K562 (cell line): Measurements from ENCODE around the gene SPHK1. TPM values are rescaled to one million over a fixed set of nuclear protein-coding genes. Genes with fewer than 3 reads are reported as not detected.

Experiments
- ATAC-seq: fragments of 200-7000 bp; cut with Tn5 transposase; 3 replicates; pipeline ENCODE4 v1.9.1; 2020; ENCODE audit warnings: moderate library complexity
- BruUV-seq: library from RNA; stranded (reverse); fragments of 400-500 nt; replicated peaks from 2 replicates; lab custom pipeline; 2021; lab: Mats Ljungman, UMichigan
- CTCF ChIA-PET: fragments of 300-600 bp; formaldehyde crosslinking; extraction: SDS; loops from one replicate; lab custom pipeline; 2021; ENCODE audit warnings: low intra/inter-chr PET ratio; lab: Yijun Ruan, JAX
- POLR2A ChIA-PET: fragments of 300-600, 350-650 bp; sonication (Branson Sonifier 250); formaldehyde crosslinking; extraction: SDS; loops from one replicate; lab custom pipeline; 2021; ENCODE audit warnings: antibody characterized with exemption, inconsistent platforms; lab: Yijun Ruan, JAX
- DNase-seq, 4 experiments: peaks; one replicate each; pipeline versions ENCODE4 v3.0.0 to v3.0.0-alpha.2; 2011 to 2018; ENCODE audit warnings: low spot score in 3 of 4, mixed read lengths in 3 of 4; ENCODE audit errors: extremely low read depth in 1 of 4
- FAIRE-seq: peaks from 2 replicates; lab custom pipeline; 2011; peaks lifted over from hg19 to GRCh38; lab: Jason Lieb, UNC
- H2AFZ ChIP-seq: 2 replicates; pipeline ENCODE4 v1.6.0; 2011; ENCODE audit warnings: low read depth, low read length, control low read depth, inconsistent platforms
- H3K27ac ChIP-seq: fragments of 200-600 bp; 3 replicates; pipeline ENCODE4 v1.8.0; 2011; ENCODE audit warnings: low read depth, mild to moderate bottlenecking, control low read depth, inconsistent platforms, low read length, moderate library complexity, mixed read lengths; ENCODE audit errors: extremely low read depth
- H3K27me3 ChIP-seq, 2 experiments: fragments of 300-600 bp in 1 of 2; 2 replicates in 1 of 2; 3 replicates in 1 of 2; pipeline versions ENCODE4 v1.6.0 to v1.8.0; 2011; ENCODE audit warnings: inconsistent platforms in 2 of 2, low read length in 2 of 2, mild to moderate bottlenecking in 1 of 2, mixed read lengths in 1 of 2, moderate library complexity in 1 of 2; ENCODE audit not compliant: control insufficient read depth in 2 of 2, insufficient read depth in 2 of 2
- H3K36me3 ChIP-seq: fragments of 300-600 bp; 3 replicates; pipeline ENCODE4 v1.8.0; 2011; ENCODE audit warnings: mild to moderate bottlenecking, low read length, inconsistent platforms; ENCODE audit not compliant: control insufficient read depth, insufficient read depth
- H3K4me1 ChIP-seq, 2 experiments: fragments of 200-600 bp in 1 of 2; replicated peaks in 1 of 2; 2 replicates in 1 of 2; 3 replicates in 1 of 2; pipeline versions ENCODE4 v1.5.1 to v1.8.0; 2011; ENCODE audit warnings: inconsistent platforms in 2 of 2, low read length in 2 of 2, mild to moderate bottlenecking in 1 of 2, mixed read lengths in 1 of 2, moderate library complexity in 1 of 2; ENCODE audit not compliant: control insufficient read depth in 2 of 2, insufficient read depth in 2 of 2
- H3K4me2 ChIP-seq: 2 replicates; pipeline ENCODE4 v1.6.1; 2011; ENCODE audit warnings: low read length, control low read depth, inconsistent platforms, mixed read lengths; ENCODE audit not compliant: insufficient read depth
- H3K4me3 ChIP-seq: fragments of 200-600 bp; sonication (generic), shearing (Covaris generic); 2 replicates; pipeline ENCODE4 v1.5.1; 2016; ENCODE audit warnings: control low read depth, inconsistent platforms
- H3K79me2 ChIP-seq: fragments of 200-600 bp; 3 replicates; pipeline ENCODE4 v1.8.0; 2011; ENCODE audit warnings: low read length, inconsistent platforms; ENCODE audit not compliant: control insufficient read depth, insufficient read depth
- H3K9ac ChIP-seq, 2 experiments: 2 replicates each; pipeline versions ENCODE4 v1.6.0 to v1.6.1; 2011; ENCODE audit warnings: low read depth in 2 of 2, low read length in 2 of 2, control low read depth in 1 of 2, inconsistent platforms in 1 of 2, mild to moderate bottlenecking in 1 of 2, mixed read lengths in 1 of 2; ENCODE audit not compliant: insufficient read depth in 1 of 2
- H3K9me1 ChIP-seq: one replicate; pipeline ENCODE4 v1.6.0; 2011; ENCODE audit warnings: inconsistent platforms, mild to moderate bottlenecking, low read length, moderate library complexity; ENCODE audit not compliant: control insufficient read depth, insufficient read depth
- H3K9me3 ChIP-seq: replicated peaks from 2 replicates; pipeline ENCODE4 v1.5.1; 2011; ENCODE audit warnings: low read depth, low read length, inconsistent platforms; ENCODE audit not compliant: control insufficient read depth, insufficient read depth
- H4K20me1 ChIP-seq: replicated peaks from 2 replicates; pipeline ENCODE4 v1.6.1; 2011; ENCODE audit warnings: low read length, inconsistent platforms, mixed read lengths; ENCODE audit not compliant: control insufficient read depth, insufficient read depth
- BCOR ChIP-seq: fragments of 450-650 bp; IDR thresholded peaks from 2 replicates; pipeline ENCODE4 v1.6.1; 2016
- CREBBP ChIP-seq: IDR thresholded peaks from one replicate; pipeline ENCODE4 v1.6.1; 2012; ENCODE audit warnings: low read depth, mild to moderate bottlenecking, control low read depth, inconsistent platforms, low read length
- EP300 ChIP-seq: IDR thresholded peaks from 2 replicates; pipeline ENCODE4 v1.6.1; 2012; ENCODE audit warnings: low read length, improper control_type of control experiment
- KDM1A ChIP-seq, 2 experiments: fragments of 450-650 bp; IDR thresholded peaks; 2 replicates each; pipeline ENCODE4 v1.6.1; 2016; ENCODE audit warnings: mild to moderate bottlenecking in 2 of 2
- MEIS2 ChIP-seq: fragments of 450-650 bp; IDR thresholded peaks from 2 replicates; pipeline ENCODE4 v1.6.1; 2014; ENCODE audit warnings: mild to moderate bottlenecking; ENCODE audit not compliant: partially characterized antibody
- MYBL2 ChIP-seq, 2 experiments: fragments of 450-650 bp in 1 of 2; sonication (generic) in 1 of 2; formaldehyde crosslinking in 1 of 2; IDR thresholded peaks; 2 replicates each; pipeline versions ENCODE4 v1.6.1 to v1.8.1; 2017 to 2022; ENCODE audit warnings: borderline replicate concordance in 1 of 2, inconsistent platforms in 1 of 2, low read depth in 1 of 2, mild to moderate bottlenecking in 1 of 2, missing genetic modification reagents in 1 of 2, moderate library complexity in 1 of 2
- SREBF2 ChIP-seq: sonication (generic); formaldehyde crosslinking; IDR thresholded peaks from 2 replicates; pipeline ENCODE4 v1.4.0; 2020; ENCODE audit warnings: mild to moderate bottlenecking, missing genetic modification reagents
- TEAD1 ChIP-seq, 2 experiments: fragments of 450-650 bp in 1 of 2; sonication (generic) in 1 of 2; formaldehyde crosslinking; IDR thresholded peaks; 2 replicates each; pipeline versions ENCODE4 v1.4.0 to v1.8.0; 2020 to 2022; ENCODE audit warnings: mild to moderate bottlenecking in 2 of 2, missing genetic modification reagents in 1 of 2
- WGBS: fragments of 100-300 bp; shearing (Covaris generic); methylation state at CpG from one replicate; pipeline ENCODE4 v1.1.6; 2016; ENCODE audit warnings: low coverage, mixed read lengths; ENCODE audit not compliant: insufficient coverage; ENCODE audit errors: missing lambda C conversion rate; 5-methylcytosine and 5-hydroxymethylcytosine counted together
- in situ Hi-C: fragments of 300-500 bp; cut with MboI; formaldehyde crosslinking; loops from 4 replicates; pipeline ENCODE4 v1.15.0; 2018; ENCODE audit warnings: inconsistent platforms, mixed read lengths
- intact Hi-C: fragments of 100-400 bp; cut with micrococcal nuclease; formaldehyde crosslinking; loops from 2 replicates; pipeline ENCODE4 v1.14.2; 2022
- polyA plus RNA-seq, 8 experiments: library from polyadenylated mRNA; depleted of rRNA in 4 of 8; stranded (reverse) in 5 of 8; unstranded in 3 of 8; fragments of >200 nt; fragmentation: Nextera tagmentation in 2 of 8; fragmentation: Illumina TruSeq in 1 of 8; extraction: Ambion mirVana in 2 of 8; extraction: Trizol in 1 of 8; gene quantifications; 2 replicates each; pipeline versions ENCODE4 v1.2.1 to v1.2.3, GENCODE V29; 2011 to 2014; ENCODE audit warnings: inconsistent platforms in 1 of 8, missing spikeins in 1 of 8
- total RNA-seq, 7 experiments: library from RNA; depleted of rRNA in 6 of 7; stranded (reverse); fragments of >200 nt in 6 of 7; fragmentation: Illumina TruSeq in 2 of 7; extraction: Trizol in 2 of 7; gene quantifications; 2 replicates each; pipeline versions ENCODE4 v1.2.1 to v1.2.3, GENCODE V29; 2011 to 2021; ENCODE audit warnings: low replicate concordance in 1 of 7
- TF ChIP-seq, protein P1 (sequence below): fragments of 250-450 bp; sonication (Bioruptor Pico); IDR thresholded peaks from 2 replicates; pipeline ENCODE4 v1.9.0; 2021; ENCODE audit warnings: mild to moderate bottlenecking
- TF ChIP-seq, protein P2 (sequence below), 2 experiments: fragments of 450-650 bp in 1 of 2; sonication (generic) in 1 of 2; formaldehyde crosslinking in 1 of 2; IDR thresholded peaks in 1 of 2; conservative IDR thresholded peaks in 1 of 2; 2 replicates each; pipeline versions ENCODE4 v1.6.1 to v1.8.1; 2016 to 2023; ENCODE audit warnings: mild to moderate bottlenecking in 2 of 2, moderate library complexity in 2 of 2, inconsistent platforms in 1 of 2, missing genetic modification reagents in 1 of 2
- TF ChIP-seq, protein P3 (sequence below), 2 experiments: fragments of 150-350 bp in 1 of 2; IDR thresholded peaks; 2 replicates each; pipeline ENCODE4 v1.6.1; 2012 to 2016; ENCODE audit warnings: low read depth in 2 of 2, low read length in 2 of 2, mild to moderate bottlenecking in 1 of 2, moderate library complexity in 1 of 2
- TF ChIP-seq, protein P4 (sequence below): fragments of 450-650 bp; IDR thresholded peaks from 2 replicates; pipeline ENCODE4 v1.6.1; 2016; ENCODE audit warnings: borderline replicate concordance

SPHK1 gene
- total and polyA plus RNA-seq, 9 of the 15 experiments (the other 6 are each of a cell fraction or from before 2014, with no cell fraction given), result 0.21 to 60.3 (median 14.5) TPM

DNA sequence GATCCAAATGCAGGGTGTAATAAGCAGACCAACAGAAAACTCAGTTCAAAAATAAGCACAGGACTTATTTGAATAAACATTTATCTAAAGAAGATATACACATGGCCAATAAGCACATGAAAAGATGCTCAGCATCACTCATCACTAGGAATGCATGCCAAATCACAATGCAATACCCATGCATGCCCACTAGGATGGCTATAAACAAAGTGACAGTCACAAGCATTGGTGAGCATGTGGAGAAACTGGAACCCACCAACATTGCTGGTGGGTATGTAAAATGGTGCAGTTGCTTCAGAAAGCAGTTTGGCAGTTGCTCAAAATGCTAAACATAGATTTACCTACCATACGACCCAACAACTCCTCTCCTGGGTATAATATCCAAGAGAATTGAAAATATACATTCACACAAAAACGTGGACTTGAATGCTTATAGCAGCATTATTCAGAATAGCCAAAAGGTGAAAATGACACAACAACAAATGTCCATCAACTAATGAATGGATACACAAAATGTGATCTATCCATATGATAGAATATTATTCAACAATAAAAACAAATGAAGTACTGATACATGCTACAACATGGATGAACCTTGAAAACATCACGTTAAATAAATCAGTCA is 48.4 kb downstream of the SPHK1 start (continued):
- TF ChIP-seq MEIS2, result peak; percentile 41
- TF ChIP-seq, protein P1, sequence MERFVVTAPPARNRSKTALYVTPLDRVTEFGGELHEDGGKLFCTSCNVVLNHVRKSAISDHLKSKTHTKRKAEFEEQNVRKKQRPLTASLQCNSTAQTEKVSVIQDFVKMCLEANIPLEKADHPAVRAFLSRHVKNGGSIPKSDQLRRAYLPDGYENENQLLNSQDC (CRISPR knock-in tag), result no peak
- TF ChIP-seq TEAD1 (CRISPR knock-in tag; IDR thresholded peaks at IDR 0.05), result 0 out of 4 replicates have a peak, but pooled peaks of 1 of the 2 experiments have one; percentile 23
- TF ChIP-seq, protein P2, sequence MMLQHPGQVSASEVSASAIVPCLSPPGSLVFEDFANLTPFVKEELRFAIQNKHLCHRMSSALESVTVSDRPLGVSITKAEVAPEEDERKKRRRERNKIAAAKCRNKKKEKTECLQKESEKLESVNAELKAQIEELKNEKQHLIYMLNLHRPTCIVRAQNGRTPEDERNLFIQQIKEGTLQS (IDR thresholded peaks at IDR 0.05), result no peak
- TF ChIP-seq, protein P2 (CRISPR knock-in tag; conservative IDR thresholded peaks at IDR 0.05), result no peak
- TF ChIP-seq BCOR, result no peak
- TF ChIP-seq KDM1A (IDR thresholded peaks at IDR 0.05), result 0 out of 4 replicates have a peak, but pooled peaks of 1 of the 2 experiments have one; percentile 10

DNA sequence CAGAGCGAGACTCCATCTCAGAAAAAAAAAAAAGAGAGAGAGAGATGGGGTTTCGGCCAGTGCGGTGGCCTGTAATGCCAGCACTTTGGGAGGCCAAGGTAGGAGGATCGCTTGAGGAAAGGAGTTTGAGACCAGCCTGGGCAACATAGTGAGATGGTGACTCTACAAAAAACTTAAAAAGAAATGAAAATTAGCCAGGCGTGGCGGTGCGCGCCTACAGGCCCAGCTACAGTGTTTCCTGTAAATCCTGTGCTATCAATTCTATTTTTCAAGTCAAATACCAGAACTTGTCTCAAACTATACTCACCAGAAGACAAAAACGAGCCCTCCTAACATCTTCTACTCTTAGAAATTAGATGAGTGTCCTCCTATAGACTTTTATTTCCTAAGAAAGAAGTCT is 49.3 kb downstream of the SPHK1 start:
- ATAC-seq (no peak), DNase-seq (no peak), FAIRE-seq (no peak)
- intact Hi-C loops, result no loop called here
- H3K27me3 ChIP-seq, result no peaks in the 10 kb centered on the region
- H3K9ac ChIP-seq, result no peak overlapping the region
- no TSS peak for BruUV-seq
- H3K4me1 ChIP-seq, result peaks cover 0 to under 1% of the 10 kb centered on the region in 2 experiments; a peak in 2 of 5 replicates
- no peak overlapping the region for H2AFZ ChIP-seq
- H3K27ac ChIP-seq, result no peak overlapping the region
- in situ Hi-C loops, result no loop called here
- H3K9me1 ChIP-seq, result no peaks in the 10 kb centered on the region
- 85% methylated on average over 9 of the region's 9 CpGs for WGBS
- no peaks in the 10 kb centered on the region for H3K9me3 ChIP-seq
- TF ChIP-seq EP300 (no peak), SREBF2 (no peak), MYBL2 (IDR thresholded peaks at IDR 0.05; ENCODE audit: low read depth) (no peak), MYBL2 (CRISPR knock-in tag; IDR thresholded peaks at IDR 0.05; ENCODE audit: borderline replicate concordance) (no peak), CREBBP (no peak)
- TF ChIP-seq, protein P3, sequence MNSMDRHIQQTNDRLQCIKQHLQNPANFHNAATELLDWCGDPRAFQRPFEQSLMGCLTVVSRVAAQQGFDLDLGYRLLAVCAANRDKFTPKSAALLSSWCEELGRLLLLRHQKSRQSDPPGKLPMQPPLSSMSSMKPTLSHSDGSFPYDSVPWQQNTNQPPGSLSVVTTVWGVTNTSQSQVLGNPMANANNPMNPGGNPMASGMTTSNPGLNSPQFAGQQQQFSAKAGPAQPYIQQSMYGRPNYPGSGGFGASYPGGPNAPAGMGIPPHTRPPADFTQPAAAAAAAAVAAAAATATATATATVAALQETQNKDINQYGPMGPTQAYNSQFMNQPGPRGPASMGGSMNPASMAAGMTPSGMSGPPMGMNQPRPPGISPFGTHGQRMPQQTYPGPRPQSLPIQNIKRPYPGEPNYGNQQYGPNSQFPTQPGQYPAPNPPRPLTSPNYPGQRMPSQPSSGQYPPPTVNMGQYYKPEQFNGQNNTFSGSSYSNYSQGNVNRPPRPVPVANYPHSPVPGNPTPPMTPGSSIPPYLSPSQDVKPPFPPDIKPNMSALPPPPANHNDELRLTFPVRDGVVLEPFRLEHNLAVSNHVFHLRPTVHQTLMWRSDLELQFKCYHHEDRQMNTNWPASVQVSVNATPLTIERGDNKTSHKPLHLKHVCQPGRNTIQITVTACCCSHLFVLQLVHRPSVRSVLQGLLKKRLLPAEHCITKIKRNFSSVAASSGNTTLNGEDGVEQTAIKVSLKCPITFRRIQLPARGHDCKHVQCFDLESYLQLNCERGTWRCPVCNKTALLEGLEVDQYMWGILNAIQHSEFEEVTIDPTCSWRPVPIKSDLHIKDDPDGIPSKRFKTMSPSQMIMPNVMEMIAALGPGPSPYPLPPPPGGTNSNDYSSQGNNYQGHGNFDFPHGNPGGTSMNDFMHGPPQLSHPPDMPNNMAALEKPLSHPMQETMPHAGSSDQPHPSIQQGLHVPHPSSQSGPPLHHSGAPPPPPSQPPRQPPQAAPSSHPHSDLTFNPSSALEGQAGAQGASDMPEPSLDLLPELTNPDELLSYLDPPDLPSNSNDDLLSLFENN (IDR thresholded peaks at IDR 0.05; ENCODE audit: low read depth in 2 of 2, low read length in 2 of 2), result no peak
- TF ChIP-seq, protein P4, sequence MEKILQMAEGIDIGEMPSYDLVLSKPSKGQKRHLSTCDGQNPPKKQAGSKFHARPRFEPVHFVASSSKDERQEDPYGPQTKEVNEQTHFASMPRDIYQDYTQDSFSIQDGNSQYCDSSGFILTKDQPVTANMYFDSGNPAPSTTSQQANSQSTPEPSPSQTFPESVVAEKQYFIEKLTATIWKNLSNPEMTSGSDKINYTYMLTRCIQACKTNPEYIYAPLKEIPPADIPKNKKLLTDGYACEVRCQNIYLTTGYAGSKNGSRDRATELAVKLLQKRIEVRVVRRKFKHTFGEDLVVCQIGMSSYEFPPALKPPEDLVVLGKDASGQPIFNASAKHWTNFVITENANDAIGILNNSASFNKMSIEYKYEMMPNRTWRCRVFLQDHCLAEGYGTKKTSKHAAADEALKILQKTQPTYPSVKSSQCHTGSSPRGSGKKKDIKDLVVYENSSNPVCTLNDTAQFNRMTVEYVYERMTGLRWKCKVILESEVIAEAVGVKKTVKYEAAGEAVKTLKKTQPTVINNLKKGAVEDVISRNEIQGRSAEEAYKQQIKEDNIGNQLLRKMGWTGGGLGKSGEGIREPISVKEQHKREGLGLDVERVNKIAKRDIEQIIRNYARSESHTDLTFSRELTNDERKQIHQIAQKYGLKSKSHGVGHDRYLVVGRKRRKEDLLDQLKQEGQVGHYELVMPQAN, result no peak
- H3K79me2 ChIP-seq, result peaks cover 64% of the 10 kb centered on the region
- CTCF ChIA-PET, result no interaction called here
- H4K20me1 ChIP-seq, result peaks cover 16% of the 10 kb centered on the region; the same call in 1 of the 2 replicates
- POLR2A ChIA-PET, result no interaction called here
- H3K4me2 ChIP-seq, result no peak overlapping the region
- peaks cover 5% of the 10 kb centered on the region; the same call in 2 of the 3 replicates for H3K36me3 ChIP-seq
- H3K4me3 ChIP-seq, result no peak overlapping the region
